Mucosa of gallbladder (tissue), 1 donor: ENCODE results near the gene TSEN54. TPM values are rescaled to one million over a fixed set of nuclear protein-coding genes. Genes with fewer than 3 reads are reported as not detected.
"Not testable (repeated sequence)": the region's sequence is repeated elsewhere in the genome, so short reads cannot be mapped to it uniquely, and the experiment has no call there.

Experiments
- DNase-seq: peaks from one replicate; pipeline ENCODE4 v3.0.0-alpha.2; 2020; ENCODE audit warnings: low spot score
- total RNA-seq: library from RNA; stranded (reverse); gene quantifications from one replicate; pipeline ENCODE4 v1.2.1, GENCODE V29; 2021
- donor health status: DM: no; HTN: no; CAD: no.

TSEN54 gene
- 158 TPM for total RNA-seq

GRCh38 chr17:75516255-75516618 is at the start of gene TSEN54:
Gene TSEN54, plus strand, starts transcription at chr17:75516528. Its CDS starts 33 bp downstream, at chr17:75516561.
- peak; percentile 96 for DNase-seq

- no peak for DNase-seq
Observed at GRCh38 chr17:75468291-75468754, 48.0 kb upstream of the TSEN54 start.

- DNase-seq: no peak
Observed at GRCh38 chr17:75468779-75469373, 47.5 kb upstream of the TSEN54 start.

- no peak for DNase-seq
Observed at GRCh38 chr17:75471207-75471606, 45.1 kb upstream of the TSEN54 start.

- DNase-seq: no peak
Observed at GRCh38 chr17:75472119-75472518, 44.2 kb upstream of the TSEN54 start.

- DNase-seq: no peak
Observed at GRCh38 chr17:75473246-75473645, 43.1 kb upstream of the TSEN54 start.

- no peak for DNase-seq
Observed at GRCh38 chr17:75474736-75475135, 41.6 kb upstream of the TSEN54 start.

- no peak for DNase-seq
Observed at GRCh38 chr17:75475144-75475835, 41.0 kb upstream of the TSEN54 start.

- DNase-seq: no peak
Observed at GRCh38 chr17:75475851-75476250, 40.5 kb upstream of the TSEN54 start.

- no peak for DNase-seq
Observed at GRCh38 chr17:75476271-75476671, 40.1 kb upstream of the TSEN54 start.

- DNase-seq: no peak
Observed at GRCh38 chr17:75476752-75477489, 39.4 kb upstream of the TSEN54 start.

- DNase-seq: not testable (repeated sequence)
Observed at GRCh38 chr17:75477490-75477862, 38.9 kb upstream of the TSEN54 start.

GRCh38 chr17:75478508-75478907 is 37.8 kb upstream of the TSEN54 start:
- DNase-seq: no peak

GRCh38 chr17:75480281-75480680 is 36.0 kb upstream of the TSEN54 start:
- no peak for DNase-seq

- DNase-seq: no peak
Observed at GRCh38 chr17:75481194-75482068, 34.9 kb upstream of the TSEN54 start.

GRCh38 chr17:75482098-75482942 is 34.0 kb upstream of the TSEN54 start:
- DNase-seq: no peak

- no peak for DNase-seq
Observed at GRCh38 chr17:75485688-75486087, 30.6 kb upstream of the TSEN54 start.

GRCh38 chr17:75486151-75486550 is 30.2 kb upstream of the TSEN54 start:
- DNase-seq: no peak

GRCh38 chr17:75486951-75487350 is 29.4 kb upstream of the TSEN54 start:
- no peak for DNase-seq

- no peak for DNase-seq
Observed at GRCh38 chr17:75487351-75488070, 28.8 kb upstream of the TSEN54 start.
